IMR-90 (cell line): ENCODE results near the gene LTA.
A peak's percentile ranks its signal among the peaks of the same experiment; 100 is the strongest.

ENCODE experiments used
- BHLHE40 ChIP-seq: fragments of 150-350 bp; IDR thresholded peaks from 2 replicates; pipeline ENCODE4 v1.6.1; 2016; ENCODE audit warnings: mild to moderate bottlenecking, low read depth, low read length
- CEBPB ChIP-seq: IDR thresholded peaks from 2 replicates; pipeline ENCODE4 v1.6.1; 2012; ENCODE audit warnings: low read depth, low read length, improper control_type of control experiment
- CHD1 ChIP-seq: IDR thresholded peaks from 2 replicates; pipeline ENCODE4 v1.6.1; 2012; ENCODE audit warnings: low read depth, low read length, improper control_type of control experiment
- CTCF ChIP-seq: conservative IDR thresholded peaks from 2 replicates; pipeline ENCODE4 v1.5.1; 2012; ENCODE audit warnings: mild to moderate bottlenecking, low read depth, low read length, improper control_type of control experiment
- FOS ChIP-seq: fragments of 150-350 bp; IDR thresholded peaks from 2 replicates; pipeline ENCODE4 v1.6.1; 2016; ENCODE audit warnings: low read depth, low read length
- MAFK ChIP-seq: IDR thresholded peaks from 2 replicates; pipeline ENCODE4 v1.6.1; 2012; ENCODE audit warnings: low read depth, low read length, improper control_type of control experiment
- MXI1 ChIP-seq: IDR thresholded peaks from 2 replicates; pipeline ENCODE4 v1.6.1; 2012; ENCODE audit warnings: low read depth, mild to moderate bottlenecking, low read length, moderate library complexity, borderline replicate concordance
- POLR2A ChIP-seq: IDR thresholded peaks from 2 replicates; pipeline ENCODE4 v1.6.1; 2012; ENCODE audit warnings: mild to moderate bottlenecking, low read depth, low read length
- RAD21 ChIP-seq: IDR thresholded peaks from 2 replicates; pipeline ENCODE4 v1.6.1; 2012; ENCODE audit warnings: low read length, improper control_type of control experiment
- RCOR1 ChIP-seq: IDR thresholded peaks from 2 replicates; pipeline ENCODE4 v1.6.1; 2012; ENCODE audit warnings: mild to moderate bottlenecking, low read length, improper control_type of control experiment; ENCODE audit not compliant: insufficient replicate concordance
- RFX5 ChIP-seq: IDR thresholded peaks from 2 replicates; pipeline ENCODE4 v1.8.0; 2012; ENCODE audit warnings: low read depth, mild to moderate bottlenecking, low read length, moderate library complexity
- SMC3 ChIP-seq: fragments of 150-350 bp; IDR thresholded peaks from 2 replicates; pipeline ENCODE4 v1.6.1; 2016; ENCODE audit warnings: low read depth, mild to moderate bottlenecking, antibody characterized with exemption, low read length, moderate library complexity
- USF2 ChIP-seq: fragments of 150-350 bp; IDR thresholded peaks from 2 replicates; pipeline ENCODE4 v1.6.1; 2017; ENCODE audit warnings: mild to moderate bottlenecking, antibody characterized with exemption, low read length, low read depth
- TF ChIP-seq, protein P1 (sequence below): fragments of 150-350 bp; IDR thresholded peaks from 2 replicates; pipeline ENCODE4 v1.6.1; 2016; ENCODE audit warnings: low read depth, mild to moderate bottlenecking, low read length, moderate library complexity, borderline replicate concordance

GRCh38 chr6:31567531-31568370 is 4.3 kb upstream of the LTA start:
- no peak for TF ChIP-seq CTCF
- TF ChIP-seq FOS, result no peak
- no peak for TF ChIP-seq POLR2A
- no peak for TF ChIP-seq RAD21
- no peak for TF ChIP-seq RFX5
- TF ChIP-seq RCOR1, result no peak
- TF ChIP-seq MAFK, result peak; percentile 67
- no peak for TF ChIP-seq CEBPB
- no peak for TF ChIP-seq USF2
- no peak for TF ChIP-seq SMC3
- no peak for TF ChIP-seq CHD1
- no peak for TF ChIP-seq BHLHE40
- no peak for TF ChIP-seq MXI1
- TF ChIP-seq, protein P1, sequence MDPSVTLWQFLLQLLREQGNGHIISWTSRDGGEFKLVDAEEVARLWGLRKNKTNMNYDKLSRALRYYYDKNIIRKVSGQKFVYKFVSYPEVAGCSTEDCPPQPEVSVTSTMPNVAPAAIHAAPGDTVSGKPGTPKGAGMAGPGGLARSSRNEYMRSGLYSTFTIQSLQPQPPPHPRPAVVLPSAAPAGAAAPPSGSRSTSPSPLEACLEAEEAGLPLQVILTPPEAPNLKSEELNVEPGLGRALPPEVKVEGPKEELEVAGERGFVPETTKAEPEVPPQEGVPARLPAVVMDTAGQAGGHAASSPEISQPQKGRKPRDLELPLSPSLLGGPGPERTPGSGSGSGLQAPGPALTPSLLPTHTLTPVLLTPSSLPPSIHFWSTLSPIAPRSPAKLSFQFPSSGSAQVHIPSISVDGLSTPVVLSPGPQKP, result no peak
